ENCODE measurements around the gene SPATA2L. TPM values are rescaled to one million over a fixed set of nuclear protein-coding genes. Genes with fewer than 3 reads are reported as not detected.
"Not testable (repeated sequence)": the region's sequence is repeated elsewhere in the genome, so short reads cannot be mapped to it uniquely, and the experiment has no call there.

Gene SPATA2L
- total RNA-seq, 1 donor from 2014 or later, result 9.5 TPM

DNA sequence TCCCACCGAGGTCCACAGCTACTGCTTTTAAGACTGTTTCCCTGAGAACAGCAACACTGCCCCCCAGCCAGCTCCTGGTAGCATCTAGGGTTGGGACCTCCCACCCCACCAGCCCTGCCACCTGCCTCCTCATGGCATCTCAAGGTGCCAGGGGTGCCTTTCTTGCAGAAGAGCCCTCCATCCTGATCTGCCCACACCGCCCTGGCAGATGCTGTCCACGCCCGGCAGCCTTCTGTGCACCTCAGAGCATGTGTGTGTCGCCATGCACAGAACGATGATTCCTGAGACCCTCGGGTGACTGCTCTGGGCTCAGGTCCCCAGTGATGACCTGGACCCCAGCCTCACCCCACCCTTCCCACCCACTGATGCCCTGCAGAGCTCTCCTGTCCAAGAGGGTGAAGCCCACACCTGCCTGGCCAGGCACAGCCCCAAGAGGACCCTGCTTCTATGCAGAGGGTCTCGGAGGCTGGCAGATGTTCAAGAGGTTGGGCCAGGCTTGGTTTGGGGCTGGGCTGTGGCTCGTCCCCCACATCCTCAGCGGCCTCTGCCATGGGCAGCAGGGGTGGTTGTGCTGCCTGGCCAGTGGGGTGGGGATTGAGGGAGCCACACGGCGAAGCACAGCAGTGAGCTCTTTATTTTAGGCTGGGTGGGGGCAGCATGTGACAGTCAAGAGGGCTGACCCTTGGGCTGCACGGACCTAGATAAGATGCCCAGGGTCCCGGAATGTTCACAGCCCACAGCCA, 5.2 kb upstream of the SPATA2L start:
- Mint-ChIP-seq H3K4me3 (ENCODE audit: unreplicated experiment) (no peak overlapping the region), H3K4me1 (ENCODE audit: unreplicated experiment) (peaks cover 5% of the 10 kb centered on the region), H3K27me3 (ENCODE audit: unreplicated experiment) (no peaks in the 10 kb centered on the region), H3K9me3 (ENCODE audit: unreplicated experiment) (no peaks in the 10 kb centered on the region), H3K27ac (ENCODE audit: unreplicated experiment) (no peak overlapping the region), H3K36me3 (ENCODE audit: unreplicated experiment) (no peaks in the 10 kb centered on the region)
- no peak for DNase-seq (ENCODE audit: extremely low spot score, unreplicated experiment)
- TF ChIP-seq, protein P1, sequence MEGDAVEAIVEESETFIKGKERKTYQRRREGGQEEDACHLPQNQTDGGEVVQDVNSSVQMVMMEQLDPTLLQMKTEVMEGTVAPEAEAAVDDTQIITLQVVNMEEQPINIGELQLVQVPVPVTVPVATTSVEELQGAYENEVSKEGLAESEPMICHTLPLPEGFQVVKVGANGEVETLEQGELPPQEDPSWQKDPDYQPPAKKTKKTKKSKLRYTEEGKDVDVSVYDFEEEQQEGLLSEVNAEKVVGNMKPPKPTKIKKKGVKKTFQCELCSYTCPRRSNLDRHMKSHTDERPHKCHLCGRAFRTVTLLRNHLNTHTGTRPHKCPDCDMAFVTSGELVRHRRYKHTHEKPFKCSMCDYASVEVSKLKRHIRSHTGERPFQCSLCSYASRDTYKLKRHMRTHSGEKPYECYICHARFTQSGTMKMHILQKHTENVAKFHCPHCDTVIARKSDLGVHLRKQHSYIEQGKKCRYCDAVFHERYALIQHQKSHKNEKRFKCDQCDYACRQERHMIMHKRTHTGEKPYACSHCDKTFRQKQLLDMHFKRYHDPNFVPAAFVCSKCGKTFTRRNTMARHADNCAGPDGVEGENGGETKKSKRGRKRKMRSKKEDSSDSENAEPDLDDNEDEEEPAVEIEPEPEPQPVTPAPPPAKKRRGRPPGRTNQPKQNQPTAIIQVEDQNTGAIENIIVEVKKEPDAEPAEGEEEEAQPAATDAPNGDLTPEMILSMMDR (IDR thresholded peaks at IDR 0.05), result no peak

DNA sequence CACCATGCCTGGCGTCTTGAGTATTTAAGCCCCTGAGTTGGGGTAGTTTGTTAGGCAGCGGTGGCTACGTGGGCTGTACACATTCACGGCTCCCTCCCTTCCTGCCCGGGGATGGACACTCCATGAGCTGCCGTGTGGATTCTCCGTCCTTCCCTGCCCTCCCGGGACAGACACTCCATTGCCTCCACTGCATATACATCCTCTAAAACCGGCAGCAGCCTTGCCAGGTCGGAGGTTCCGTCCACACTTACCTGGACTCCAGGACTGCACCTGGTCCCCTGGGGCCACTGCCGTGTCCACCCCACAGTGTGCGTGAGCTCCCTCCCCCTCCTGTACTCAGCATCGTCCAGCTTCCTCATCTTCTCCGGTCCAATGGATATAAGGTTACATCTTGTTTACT, 3.5 kb upstream of the SPATA2L start:
- DNase-seq (ENCODE audit: extremely low spot score, unreplicated experiment), result no peak
- H3K27me3 Mint-ChIP-seq (ENCODE audit: unreplicated experiment), result no peaks in the 10 kb centered on the region
- H3K9me3 Mint-ChIP-seq (ENCODE audit: unreplicated experiment), result no peaks in the 10 kb centered on the region
- TF ChIP-seq, protein P1 (IDR thresholded peaks at IDR 0.05), result no peak
- peaks cover 9% of the 10 kb centered on the region for H3K4me1 Mint-ChIP-seq (ENCODE audit: unreplicated experiment)
- H3K4me3 Mint-ChIP-seq (ENCODE audit: unreplicated experiment), result no peak overlapping the region
- H3K36me3 Mint-ChIP-seq (ENCODE audit: unreplicated experiment), result no peaks in the 10 kb centered on the region
- H3K27ac Mint-ChIP-seq (ENCODE audit: unreplicated experiment), result no peak overlapping the region

DNA sequence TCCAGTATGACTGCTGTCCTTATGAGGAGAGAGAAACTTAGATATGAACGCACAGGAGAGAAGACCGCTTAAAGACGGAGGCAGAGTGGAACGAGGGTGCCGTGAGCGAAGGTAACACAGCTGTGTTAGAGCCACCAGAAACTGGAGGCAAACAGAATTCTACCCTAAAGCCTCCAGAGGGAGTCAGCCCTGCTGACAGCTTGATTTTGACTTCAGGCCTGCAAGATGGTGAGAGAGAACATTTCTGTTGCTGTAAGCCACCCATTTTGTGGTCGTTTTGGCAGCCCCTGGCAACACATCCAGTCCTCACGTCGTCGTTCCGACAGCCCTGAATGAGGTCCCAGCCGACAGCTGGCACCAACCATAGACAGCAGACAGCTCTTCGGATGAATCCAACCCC, 2.8 kb upstream of the SPATA2L start:
- TF ChIP-seq, protein P1 (IDR thresholded peaks at IDR 0.05), result no peak
- H3K9me3 Mint-ChIP-seq (ENCODE audit: unreplicated experiment), result no peaks in the 10 kb centered on the region
- H3K27ac Mint-ChIP-seq (ENCODE audit: unreplicated experiment), result no peak overlapping the region
- no peak overlapping the region for H3K4me3 Mint-ChIP-seq (ENCODE audit: unreplicated experiment)
- no peaks in the 10 kb centered on the region for H3K36me3 Mint-ChIP-seq (ENCODE audit: unreplicated experiment)
- H3K27me3 Mint-ChIP-seq (ENCODE audit: unreplicated experiment), result no peaks in the 10 kb centered on the region
- peaks cover 12% of the 10 kb centered on the region for H3K4me1 Mint-ChIP-seq (ENCODE audit: unreplicated experiment)
- DNase-seq (ENCODE audit: extremely low spot score, unreplicated experiment), result no peak

DNA sequence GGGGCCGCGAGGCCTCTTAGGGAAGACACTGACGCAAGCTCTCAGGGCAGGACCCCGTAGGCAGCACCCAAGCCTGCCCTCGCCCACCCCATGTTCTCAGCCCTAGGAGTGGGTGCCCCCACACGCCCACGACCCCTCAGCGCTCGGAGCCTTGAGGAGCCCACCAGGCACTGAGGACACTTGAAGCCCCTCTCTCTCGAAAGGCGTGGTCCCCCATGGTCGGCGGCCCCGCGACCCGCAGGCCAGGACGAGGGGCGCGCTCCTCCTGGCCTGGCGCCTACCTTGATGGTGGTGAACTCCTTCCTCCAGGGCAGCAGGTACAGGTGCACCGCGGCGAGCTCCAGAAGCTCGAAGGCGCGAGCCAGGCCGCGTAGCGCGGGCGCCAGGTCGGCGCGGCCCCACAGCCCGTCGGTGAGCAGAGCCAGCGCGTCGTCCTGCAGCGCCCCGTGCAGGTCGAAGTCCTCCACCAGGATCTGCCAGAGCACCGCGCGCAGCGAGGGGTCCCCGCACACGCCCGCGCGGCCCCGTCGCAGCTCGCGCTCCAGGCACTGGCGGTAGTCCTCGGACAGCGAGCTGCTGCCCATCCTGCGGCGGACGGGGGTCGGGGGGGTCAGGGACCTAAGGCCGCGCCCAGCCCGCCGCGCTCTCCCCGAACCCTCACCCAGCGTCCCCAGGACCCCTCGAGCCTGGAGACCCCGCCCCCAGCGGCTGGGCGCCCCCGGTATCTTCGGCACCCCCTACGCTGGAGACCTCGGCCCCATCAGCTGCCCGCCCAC, 668 bp downstream of the SPATA2L start:
- no peaks in the 10 kb centered on the region for H3K9me3 Mint-ChIP-seq (ENCODE audit: unreplicated experiment)
- DNase-seq (ENCODE audit: extremely low spot score, unreplicated experiment), result no peak
- H3K4me1 Mint-ChIP-seq (ENCODE audit: unreplicated experiment), result peaks cover 10% of the 10 kb centered on the region
- TF ChIP-seq, protein P1 (IDR thresholded peaks at IDR 0.05), result peak; percentile 33
- peak overlapping the region; percentile 76 for H3K4me3 Mint-ChIP-seq (ENCODE audit: unreplicated experiment)
- H3K36me3 Mint-ChIP-seq (ENCODE audit: unreplicated experiment), result no peaks in the 10 kb centered on the region
- peak overlapping the region; percentile 71 for H3K27ac Mint-ChIP-seq (ENCODE audit: unreplicated experiment)
- H3K27me3 Mint-ChIP-seq (ENCODE audit: unreplicated experiment), result no peaks in the 10 kb centered on the region

DNA sequence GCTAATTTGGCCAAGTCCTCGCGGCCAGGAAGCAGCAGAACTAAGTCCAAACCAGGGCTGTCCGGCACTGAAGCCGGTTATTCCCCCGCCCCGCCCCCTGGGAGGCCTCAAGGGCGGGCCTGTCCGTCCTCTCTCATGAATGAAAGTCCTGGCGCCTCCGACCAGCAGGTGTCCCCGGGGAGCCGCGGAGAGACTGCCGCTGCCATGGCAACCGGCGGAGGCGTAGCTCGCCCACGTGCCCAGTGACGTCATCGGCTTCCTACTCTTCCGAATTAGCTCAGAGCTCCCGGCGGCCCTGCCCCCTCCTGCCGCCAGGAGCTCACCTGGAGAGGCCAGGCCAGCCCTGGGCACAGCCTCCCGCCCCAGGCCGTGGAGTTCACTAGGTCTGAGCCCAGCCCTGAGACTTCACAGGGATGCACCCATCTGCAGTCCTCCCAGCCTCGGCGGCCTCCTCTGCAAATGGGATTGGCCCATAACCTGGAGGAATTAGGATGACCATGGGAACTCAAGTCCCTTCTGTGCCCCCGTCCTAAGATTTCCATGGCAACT, 1.3 kb downstream of the SPATA2L start:
- H3K4me3 Mint-ChIP-seq (ENCODE audit: unreplicated experiment), result peak overlapping the region; percentile 61
- H3K9me3 Mint-ChIP-seq (ENCODE audit: unreplicated experiment), result no peaks in the 10 kb centered on the region
- peaks cover 9% of the 10 kb centered on the region for H3K4me1 Mint-ChIP-seq (ENCODE audit: unreplicated experiment)
- TF ChIP-seq, protein P1 (IDR thresholded peaks at IDR 0.05), result peak; percentile 58
- H3K36me3 Mint-ChIP-seq (ENCODE audit: unreplicated experiment), result no peaks in the 10 kb centered on the region
- H3K27me3 Mint-ChIP-seq (ENCODE audit: unreplicated experiment), result no peaks in the 10 kb centered on the region
- peak overlapping the region; percentile 71 for H3K27ac Mint-ChIP-seq (ENCODE audit: unreplicated experiment)
- peak; percentile 98 for DNase-seq (ENCODE audit: extremely low spot score, unreplicated experiment)

DNA sequence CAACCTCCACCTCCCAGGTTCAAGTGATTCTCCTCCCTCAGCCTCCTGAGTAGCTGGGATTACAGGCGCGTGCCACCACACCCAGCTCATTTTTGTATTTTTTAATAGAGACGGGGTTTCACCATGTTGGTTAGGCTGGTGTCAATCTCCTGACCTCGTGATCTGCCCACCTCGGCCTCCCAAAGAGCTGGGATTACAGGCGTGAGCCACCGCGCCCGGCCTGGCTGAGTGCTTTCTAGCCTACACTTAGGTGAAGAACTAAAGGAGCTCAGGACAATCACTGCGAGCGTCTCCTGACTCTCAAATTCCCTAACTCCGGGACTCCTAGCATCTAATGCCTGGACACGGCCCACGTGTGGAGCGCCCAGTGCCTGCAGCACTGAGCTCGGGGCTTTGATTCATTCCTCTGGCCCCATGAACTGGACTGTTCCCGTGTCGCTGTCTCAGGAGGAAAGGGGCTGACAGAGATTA, 1.8 kb downstream of the SPATA2L start:
- not testable (repeated sequence) for H3K4me1 Mint-ChIP-seq (ENCODE audit: unreplicated experiment); DNase-seq (ENCODE audit: extremely low spot score, unreplicated experiment); H3K27me3 Mint-ChIP-seq (ENCODE audit: unreplicated experiment); H3K36me3 Mint-ChIP-seq (ENCODE audit: unreplicated experiment); H3K9me3 Mint-ChIP-seq (ENCODE audit: unreplicated experiment)
- Mint-ChIP-seq H3K27ac (ENCODE audit: unreplicated experiment) (peak overlapping the region; percentile 71), H3K4me3 (ENCODE audit: unreplicated experiment) (peak overlapping the region; percentile 61)

DNA sequence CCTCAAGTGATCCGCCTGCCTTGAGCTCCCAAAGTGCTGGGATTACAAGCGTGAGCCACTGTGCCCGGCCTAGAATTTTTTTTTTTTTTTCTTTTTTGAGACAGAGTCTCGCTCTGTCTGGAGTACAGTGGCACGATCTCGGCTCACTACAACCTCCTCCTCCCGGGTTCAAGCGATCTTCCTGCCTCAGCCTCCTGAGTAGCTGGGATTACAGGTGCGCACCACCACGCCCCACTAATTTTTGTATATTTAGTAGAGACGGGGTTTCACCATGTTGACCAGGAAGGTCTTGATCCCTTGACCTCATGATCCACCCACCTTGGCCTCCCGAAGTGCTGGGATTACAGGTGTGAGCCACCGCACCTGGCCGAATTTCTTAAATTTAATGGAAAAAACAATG, 2.8 kb downstream of the SPATA2L start:
- not testable (repeated sequence) for DNase-seq (ENCODE audit: extremely low spot score, unreplicated experiment); H3K9me3 Mint-ChIP-seq (ENCODE audit: unreplicated experiment); H3K36me3 Mint-ChIP-seq (ENCODE audit: unreplicated experiment); H3K27me3 Mint-ChIP-seq (ENCODE audit: unreplicated experiment); H3K4me1 Mint-ChIP-seq (ENCODE audit: unreplicated experiment); H3K27ac Mint-ChIP-seq (ENCODE audit: unreplicated experiment); H3K4me3 Mint-ChIP-seq (ENCODE audit: unreplicated experiment)

Data from osteocyte (in vitro differentiated cells).